Lower leg skin (tissue), 4 donors: ENCODE data around the gene AXL. TPM values are rescaled to one million over a fixed set of nuclear protein-coding genes. Genes with fewer than 3 reads are reported as not detected.

Experiments used
- DNase-seq, 2 donors: peaks; one replicate each; pipeline ENCODE4 v3.0.0-alpha.2; 2019; ENCODE audit warnings: low spot score in 2 of 2
- H3K4me3 ChIP-seq: fragments of 200-600 bp; sonication (generic); 2 replicates; pipeline ENCODE4 v1.5.1; 2017; ENCODE audit warnings: mild to moderate bottlenecking, low read depth; ENCODE audit not compliant: poor library complexity, severe bottlenecking
- POLR2A ChIP-seq, 2 donors: fragments of 450-650 bp; IDR thresholded peaks; one replicate each; pipeline ENCODE4 v1.6.1; 2016 to 2017; ENCODE audit warnings: antibody characterized with exemption in 2 of 2, mild to moderate bottlenecking in 1 of 2, moderate library complexity in 1 of 2
- WGBS, 2 donors: methylation state at CpG; one replicate each; pipeline ENCODE4 v1.1.5; 2018; 5-methylcytosine and 5-hydroxymethylcytosine counted together
- intact Hi-C: fragments of 100-400 bp; cut with DNase I; formaldehyde crosslinking; loops from one replicate; pipeline ENCODE4 v1.15.0; 2023; ENCODE audit warnings: low total_unique reads
- total RNA-seq, 4 donors: library from RNA; depleted of rRNA; stranded (reverse); fragments of >200 nt; gene quantifications; one replicate each; pipeline ENCODE4 v1.1.0, GENCODE V29; 2016
- TF ChIP-seq, protein P1 (sequence below), 3 donors: fragments of 450-650 bp; IDR thresholded peaks; one replicate each; pipeline ENCODE4 v1.5.1; 2016; ENCODE audit warnings: antibody characterized with exemption in 3 of 3, mild to moderate bottlenecking in 3 of 3, moderate library complexity in 2 of 3

Gene AXL
- total RNA-seq, 4 donors from 2014 or later, result 17.3 to 86.2 (median 56.7) TPM

- WGBS, 2 donors, result 15 to 37% methylated on average over 4 of the region's 4 CpGs
- peak; percentile 56 to 90 for DNase-seq
- intact Hi-C loops, result no loop called here
- no peak for TF ChIP-seq POLR2A (IDR thresholded peaks at IDR 0.05)
- TF ChIP-seq, protein P1, sequence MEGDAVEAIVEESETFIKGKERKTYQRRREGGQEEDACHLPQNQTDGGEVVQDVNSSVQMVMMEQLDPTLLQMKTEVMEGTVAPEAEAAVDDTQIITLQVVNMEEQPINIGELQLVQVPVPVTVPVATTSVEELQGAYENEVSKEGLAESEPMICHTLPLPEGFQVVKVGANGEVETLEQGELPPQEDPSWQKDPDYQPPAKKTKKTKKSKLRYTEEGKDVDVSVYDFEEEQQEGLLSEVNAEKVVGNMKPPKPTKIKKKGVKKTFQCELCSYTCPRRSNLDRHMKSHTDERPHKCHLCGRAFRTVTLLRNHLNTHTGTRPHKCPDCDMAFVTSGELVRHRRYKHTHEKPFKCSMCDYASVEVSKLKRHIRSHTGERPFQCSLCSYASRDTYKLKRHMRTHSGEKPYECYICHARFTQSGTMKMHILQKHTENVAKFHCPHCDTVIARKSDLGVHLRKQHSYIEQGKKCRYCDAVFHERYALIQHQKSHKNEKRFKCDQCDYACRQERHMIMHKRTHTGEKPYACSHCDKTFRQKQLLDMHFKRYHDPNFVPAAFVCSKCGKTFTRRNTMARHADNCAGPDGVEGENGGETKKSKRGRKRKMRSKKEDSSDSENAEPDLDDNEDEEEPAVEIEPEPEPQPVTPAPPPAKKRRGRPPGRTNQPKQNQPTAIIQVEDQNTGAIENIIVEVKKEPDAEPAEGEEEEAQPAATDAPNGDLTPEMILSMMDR (IDR thresholded peaks at IDR 0.05), result no peak
- no peak overlapping the region for H3K4me3 ChIP-seq
Observed at GRCh38 chr19:41298348-41298964, 79.4 kb downstream of the AXL start.

DNA sequence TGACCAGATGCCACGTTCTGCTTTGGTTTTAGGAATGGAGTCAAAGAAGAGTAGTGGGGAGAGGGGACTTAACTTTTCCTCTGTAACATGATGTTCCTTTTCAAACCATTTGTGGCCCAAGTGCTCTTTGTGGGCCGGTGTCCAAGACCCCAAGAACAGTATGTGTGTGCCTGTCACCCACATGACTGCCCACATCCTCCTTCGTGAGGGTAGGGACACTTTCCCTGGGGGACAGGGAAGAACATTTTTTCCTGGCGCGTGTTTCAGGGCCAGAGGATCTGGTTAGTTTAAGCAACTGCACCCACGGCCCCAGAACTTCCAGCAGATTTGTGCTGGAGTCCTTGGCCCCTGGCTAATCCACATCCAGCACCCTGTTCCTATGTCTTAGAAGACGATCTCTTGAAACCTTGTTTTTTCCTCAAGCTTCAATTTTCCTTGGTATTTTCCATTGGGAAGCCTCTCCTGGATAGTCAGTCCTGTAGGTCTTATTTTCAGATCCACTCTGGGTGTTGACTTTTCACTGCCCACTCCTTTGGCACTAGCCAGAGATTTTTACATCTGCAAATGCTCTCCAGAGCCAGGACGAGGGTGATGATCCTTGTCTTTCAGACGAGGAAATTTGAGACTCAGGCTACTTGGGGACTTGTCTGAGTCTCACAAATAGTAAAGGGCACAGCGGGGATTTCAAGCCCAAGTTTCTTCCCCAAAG, 80.2 kb downstream of the AXL start:
- 43 to 50% methylated on average over 10 of the region's 10 CpGs for WGBS, 2 donors
- intact Hi-C loops, result no loop called here
- TF ChIP-seq, protein P1 (IDR thresholded peaks at IDR 0.05), result no peak
- TF ChIP-seq POLR2A (IDR thresholded peaks at IDR 0.05), result no peak
- DNase-seq, result peak in 1 of 2 donors; percentile 64
- no peak overlapping the region for H3K4me3 ChIP-seq

GRCh38 chr19:41299755-41300089, 80.7 kb downstream of the AXL start:
- TF ChIP-seq, protein P1 (IDR thresholded peaks at IDR 0.05), result no peak
- TF ChIP-seq POLR2A (IDR thresholded peaks at IDR 0.05), result no peak
- 42 to 48% methylated on average over 4 of the region's 4 CpGs for WGBS, 2 donors
- intact Hi-C loops, result no loop called here
- DNase-seq, result peak; percentile 57 to 93
- H3K4me3 ChIP-seq, result no peak overlapping the region

GRCh38 chr19:41300555-41300954, 81.5 kb downstream of the AXL start:
- WGBS, 2 donors, result 81% methylated on average over 6 of the region's 6 CpGs
- TF ChIP-seq POLR2A (IDR thresholded peaks at IDR 0.05), result no peak
- TF ChIP-seq, protein P1 (IDR thresholded peaks at IDR 0.05), result no peak
- intact Hi-C loops, result no loop called here
- no peak overlapping the region for H3K4me3 ChIP-seq
- DNase-seq, result no peak

GRCh38 chr19:41302624-41303351, 83.8 kb downstream of the AXL start:
- intact Hi-C loops, result no loop called here
- no peak for DNase-seq

More at GRCh38 chr19:41302624-41303351, 83.8 kb downstream of the AXL start:
- no peak for TF ChIP-seq POLR2A (IDR thresholded peaks at IDR 0.05)
- TF ChIP-seq, protein P1 (IDR thresholded peaks at IDR 0.05), result no peak
- WGBS, 2 donors, result 78 to 80% methylated on average over 21 of the region's 21 CpGs
- no peak overlapping the region for H3K4me3 ChIP-seq
